ENCODE results near the gene DGKG.

Gene DGKG

DNA sequence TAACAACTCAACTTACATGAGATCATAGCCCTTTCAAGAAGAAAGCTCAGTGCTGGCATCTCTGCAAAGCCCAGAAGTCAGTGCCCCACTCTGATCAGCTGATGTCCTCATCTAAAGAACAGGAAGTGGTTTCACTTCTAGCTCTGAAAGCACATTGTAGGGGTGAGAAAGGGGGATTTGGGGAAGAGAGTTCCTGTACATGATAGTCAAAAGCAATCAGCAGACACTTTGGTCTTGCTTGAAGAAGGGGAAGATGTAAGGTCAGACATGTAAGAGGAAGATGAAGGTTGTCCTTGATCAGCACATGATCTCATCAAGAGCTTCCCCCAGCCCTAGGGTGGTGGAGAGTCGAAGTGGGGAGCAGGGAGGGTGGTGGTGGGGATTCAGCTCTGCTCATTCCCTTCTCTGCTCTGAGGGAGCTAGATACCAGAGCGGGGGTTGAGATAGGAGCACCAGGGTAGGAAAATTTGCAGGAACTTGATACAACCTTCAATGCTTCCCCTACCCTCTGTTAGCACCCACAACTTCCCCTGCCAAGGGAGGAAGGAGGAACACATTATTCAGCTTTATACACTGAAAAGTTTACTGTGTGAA lies 176.7 kb downstream of the DGKG start:
- Histone ChIP-seq H3K27me3 (ENCODE audit: insufficient read depth, low read length) (peaks cover 3% of the 10 kb centered on the region), H3K36me3 (ENCODE audit: insufficient read depth, low read length) (no peaks in the 10 kb centered on the region), H3K4me1 (ENCODE audit: insufficient read depth, low read length) (no peaks in the 10 kb centered on the region), H2AFZ (ENCODE audit: low read depth, low read length) (no peak overlapping the region), H3K4me3 (ENCODE audit: low read length) (no peak overlapping the region), H3K9me3 (ENCODE audit: low read length) (no peaks in the 10 kb centered on the region)

DNA sequence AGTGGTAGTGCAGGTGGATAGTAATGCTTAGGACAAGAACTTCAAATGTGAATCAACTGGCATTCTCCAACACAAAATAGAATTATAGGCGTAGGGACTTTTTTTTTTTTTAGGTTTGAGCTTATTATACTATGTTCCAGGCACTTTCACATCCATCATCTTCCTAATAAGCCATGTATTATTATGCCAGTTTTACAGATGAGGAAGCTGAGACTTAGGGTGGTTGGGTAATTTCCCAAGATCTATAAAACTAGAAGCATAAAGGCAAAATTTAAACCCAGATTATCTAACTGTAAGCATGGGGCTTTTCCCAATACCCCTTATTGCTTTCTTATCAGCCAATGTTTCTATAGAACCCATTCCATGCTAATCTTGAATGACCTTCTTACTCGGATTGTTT lies 178.0 kb downstream of the DGKG start:
- no peaks in the 10 kb centered on the region for H3K4me1 ChIP-seq (ENCODE audit: insufficient read depth, low read length)
- H3K36me3 ChIP-seq (ENCODE audit: insufficient read depth, low read length): no peaks in the 10 kb centered on the region
- H2AFZ ChIP-seq (ENCODE audit: low read depth, low read length): no peak overlapping the region
- H3K27me3 ChIP-seq (ENCODE audit: insufficient read depth, low read length): peaks cover 7% of the 10 kb centered on the region
- H3K9me3 ChIP-seq (ENCODE audit: low read length): no peaks in the 10 kb centered on the region
- H3K4me3 ChIP-seq (ENCODE audit: low read length): no peak overlapping the region

DNA sequence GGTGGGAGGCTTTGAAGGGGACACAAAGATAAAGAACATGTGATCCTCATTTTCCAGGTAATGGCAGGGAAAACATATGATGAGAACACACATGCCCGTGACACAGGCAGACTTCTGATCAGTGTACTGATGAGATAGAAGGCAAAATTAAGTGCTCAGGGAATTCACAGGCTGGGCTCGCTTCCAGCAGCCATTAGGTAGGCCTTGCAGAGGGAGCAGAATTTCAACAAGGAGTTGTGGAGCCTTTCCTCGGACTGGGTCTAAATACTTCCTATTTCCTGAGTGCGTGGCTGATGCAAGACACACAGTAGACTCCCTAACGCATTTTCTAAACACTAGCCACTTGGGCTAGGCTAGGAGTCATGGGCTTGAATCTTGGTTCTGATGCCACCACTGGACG lies 179.2 kb downstream of the DGKG start:
- Histone ChIP-seq H3K27me3 (ENCODE audit: insufficient read depth, low read length) (peaks cover 7% of the 10 kb centered on the region), H3K4me3 (ENCODE audit: low read length) (no peak overlapping the region), H3K9me3 (ENCODE audit: low read length) (no peaks in the 10 kb centered on the region), H3K4me1 (ENCODE audit: insufficient read depth, low read length) (no peaks in the 10 kb centered on the region), H2AFZ (ENCODE audit: low read depth, low read length) (no peak overlapping the region), H3K36me3 (ENCODE audit: insufficient read depth, low read length) (no peaks in the 10 kb centered on the region)

DNA sequence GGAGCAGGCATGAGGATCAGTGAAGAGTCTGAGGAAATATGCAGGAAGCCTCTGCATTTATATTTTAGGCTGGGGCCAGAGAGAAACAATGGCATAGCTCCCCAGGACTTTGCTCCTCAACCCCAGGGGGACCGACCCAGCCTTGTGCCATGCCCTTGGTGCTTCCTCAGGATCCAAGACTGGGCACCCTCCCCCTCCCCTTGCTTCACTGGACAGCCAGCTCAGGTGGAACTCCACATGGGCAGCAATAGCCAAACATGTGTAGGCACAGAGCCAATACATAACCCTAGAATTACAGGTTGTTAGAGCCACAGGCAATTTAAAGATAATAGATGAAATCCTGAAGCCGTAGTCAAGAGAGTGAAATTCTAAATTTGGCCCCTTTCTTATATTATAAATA lies 180.1 kb downstream of the DGKG start:
- no peaks in the 10 kb centered on the region for H3K4me1 ChIP-seq (ENCODE audit: insufficient read depth, low read length)
- no peak overlapping the region for H3K4me3 ChIP-seq (ENCODE audit: low read length)
- H2AFZ ChIP-seq (ENCODE audit: low read depth, low read length): no peak overlapping the region
- H3K36me3 ChIP-seq (ENCODE audit: insufficient read depth, low read length): no peaks in the 10 kb centered on the region
- H3K27me3 ChIP-seq (ENCODE audit: insufficient read depth, low read length): peaks cover 10% of the 10 kb centered on the region
- H3K9me3 ChIP-seq (ENCODE audit: low read length): no peaks in the 10 kb centered on the region

GRCh38 chr3:186180891-186181481 lies 181.0 kb downstream of the DGKG start:
- H3K4me3 ChIP-seq (ENCODE audit: low read length): no peak overlapping the region
- H3K36me3 ChIP-seq (ENCODE audit: insufficient read depth, low read length): no peaks in the 10 kb centered on the region
- H3K27me3 ChIP-seq (ENCODE audit: insufficient read depth, low read length): peaks cover 10% of the 10 kb centered on the region
- no peak overlapping the region for H2AFZ ChIP-seq (ENCODE audit: low read depth, low read length)
- no peaks in the 10 kb centered on the region for H3K9me3 ChIP-seq (ENCODE audit: low read length)
- H3K4me1 ChIP-seq (ENCODE audit: insufficient read depth, low read length): no peaks in the 10 kb centered on the region

GRCh38 chr3:186180151-186180550 lies 181.9 kb downstream of the DGKG start:
- Histone ChIP-seq H3K4me3 (ENCODE audit: low read length) (no peak overlapping the region), H3K27me3 (ENCODE audit: insufficient read depth, low read length) (peaks cover 10% of the 10 kb centered on the region), H3K9me3 (ENCODE audit: low read length) (no peaks in the 10 kb centered on the region), H3K4me1 (ENCODE audit: insufficient read depth, low read length) (no peaks in the 10 kb centered on the region), H3K36me3 (ENCODE audit: insufficient read depth, low read length) (no peaks in the 10 kb centered on the region), H2AFZ (ENCODE audit: low read depth, low read length) (no peak overlapping the region)

DNA sequence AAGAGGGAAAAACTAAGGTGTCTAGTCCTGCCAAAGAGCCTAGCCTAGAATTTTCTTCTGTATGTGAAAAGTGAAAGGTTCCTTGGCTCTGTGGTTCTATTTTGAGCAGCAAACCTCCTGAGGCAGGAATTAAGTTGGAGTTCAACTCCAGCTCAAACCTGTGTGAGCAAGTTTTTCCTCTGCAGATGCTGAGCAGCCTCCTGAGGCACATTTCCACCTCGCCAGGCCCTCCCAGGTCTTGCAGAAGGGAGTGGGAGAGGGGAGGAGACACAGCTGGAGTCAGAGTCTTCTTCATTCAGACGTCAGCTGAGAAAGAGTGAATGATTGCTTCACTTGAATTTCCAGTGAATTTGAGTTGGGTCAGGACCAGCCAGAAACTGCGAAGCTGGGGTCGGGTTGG lies 183.6 kb downstream of the DGKG start:
- Histone ChIP-seq H3K4me1 (ENCODE audit: insufficient read depth, low read length) (no peaks in the 10 kb centered on the region), H3K9me3 (ENCODE audit: low read length) (no peaks in the 10 kb centered on the region), H3K4me3 (ENCODE audit: low read length) (no peak overlapping the region), H3K27me3 (ENCODE audit: insufficient read depth, low read length) (peaks cover 10% of the 10 kb centered on the region), H2AFZ (ENCODE audit: low read depth, low read length) (no peak overlapping the region), H3K36me3 (ENCODE audit: insufficient read depth, low read length) (no peaks in the 10 kb centered on the region)

DNA sequence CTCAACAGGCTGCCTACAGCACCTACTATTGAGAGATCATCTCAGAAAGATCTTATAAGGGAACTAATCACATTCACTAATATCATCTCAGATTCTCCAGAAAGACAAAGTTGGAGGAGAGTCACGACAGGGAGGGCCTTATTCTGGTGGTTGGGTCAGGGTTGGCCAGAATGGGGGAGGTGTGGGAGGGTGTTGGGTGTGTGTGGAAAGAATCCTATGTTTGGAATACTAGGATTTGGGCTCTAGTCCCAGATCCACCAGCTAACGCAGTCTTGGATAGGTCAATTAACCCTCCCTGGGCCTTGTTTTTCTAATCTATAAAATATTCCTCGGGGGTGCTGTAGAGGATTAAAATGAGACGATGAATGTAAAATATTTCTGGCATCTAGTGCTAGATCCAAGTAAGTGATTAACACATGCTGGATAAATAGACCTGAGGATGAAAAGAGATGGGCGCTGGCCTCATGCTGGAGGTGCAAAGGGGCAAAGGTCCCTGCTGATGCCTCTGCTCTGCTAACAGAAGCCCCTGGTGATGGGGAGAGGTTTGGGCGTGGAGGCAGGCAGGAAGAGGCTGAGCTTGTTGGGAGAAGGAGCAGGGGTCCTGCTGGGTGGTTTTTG lies 185.6 kb downstream of the DGKG start:
- no peaks in the 10 kb centered on the region for H3K9me3 ChIP-seq (ENCODE audit: low read length)

GRCh38 chr3:186173224-186173815 lies 188.7 kb downstream of the DGKG start:
- no peaks in the 10 kb centered on the region for H3K4me1 ChIP-seq (ENCODE audit: insufficient read depth, low read length)
- no peak overlapping the region for H3K4me3 ChIP-seq (ENCODE audit: low read length)
- no peaks in the 10 kb centered on the region for H3K36me3 ChIP-seq (ENCODE audit: insufficient read depth, low read length)
- peaks cover 3% of the 10 kb centered on the region for H3K27me3 ChIP-seq (ENCODE audit: insufficient read depth, low read length)
- H2AFZ ChIP-seq (ENCODE audit: low read depth, low read length): no peak overlapping the region
- H3K9me3 ChIP-seq (ENCODE audit: low read length): no peaks in the 10 kb centered on the region

More for the DNA sequence above, 185.6 kb downstream of the DGKG start:
- no peaks in the 10 kb centered on the region for H3K36me3 ChIP-seq (ENCODE audit: insufficient read depth, low read length)
- H3K27me3 ChIP-seq (ENCODE audit: insufficient read depth, low read length): peaks cover 10% of the 10 kb centered on the region
- H2AFZ ChIP-seq (ENCODE audit: low read depth, low read length): no peak overlapping the region
- H3K4me3 ChIP-seq (ENCODE audit: low read length): no peak overlapping the region
- no peaks in the 10 kb centered on the region for H3K4me1 ChIP-seq (ENCODE audit: insufficient read depth, low read length)

GRCh38 chr3:186172353-186172752 lies 189.7 kb downstream of the DGKG start:
- Histone ChIP-seq H3K27me3 (ENCODE audit: insufficient read depth, low read length) (peaks cover 3% of the 10 kb centered on the region), H3K36me3 (ENCODE audit: insufficient read depth, low read length) (no peaks in the 10 kb centered on the region), H3K9me3 (ENCODE audit: low read length) (no peaks in the 10 kb centered on the region), H2AFZ (ENCODE audit: low read depth, low read length) (no peak overlapping the region), H3K4me3 (ENCODE audit: low read length) (no peak overlapping the region), H3K4me1 (ENCODE audit: insufficient read depth, low read length) (no peaks in the 10 kb centered on the region)

- Histone ChIP-seq H3K4me1 (ENCODE audit: insufficient read depth, low read length) (no peaks in the 10 kb centered on the region), H2AFZ (ENCODE audit: low read depth, low read length) (no peak overlapping the region), H3K9me3 (ENCODE audit: low read length) (no peaks in the 10 kb centered on the region)
Measured at GRCh38 chr3:186171521-186171920, 190.5 kb downstream of the DGKG start.

GRCh38 chr3:186170516-186170915 lies 191.5 kb downstream of the DGKG start:
- Histone ChIP-seq H3K9me3 (ENCODE audit: low read length) (no peaks in the 10 kb centered on the region), H2AFZ (ENCODE audit: low read depth, low read length) (no peak overlapping the region)

More at GRCh38 chr3:186171521-186171920, 190.5 kb downstream of the DGKG start:
- Histone ChIP-seq H3K36me3 (ENCODE audit: insufficient read depth, low read length) (no peaks in the 10 kb centered on the region), H3K4me3 (ENCODE audit: low read length) (no peak overlapping the region), H3K27me3 (ENCODE audit: insufficient read depth, low read length) (no peaks in the 10 kb centered on the region)

DNA sequence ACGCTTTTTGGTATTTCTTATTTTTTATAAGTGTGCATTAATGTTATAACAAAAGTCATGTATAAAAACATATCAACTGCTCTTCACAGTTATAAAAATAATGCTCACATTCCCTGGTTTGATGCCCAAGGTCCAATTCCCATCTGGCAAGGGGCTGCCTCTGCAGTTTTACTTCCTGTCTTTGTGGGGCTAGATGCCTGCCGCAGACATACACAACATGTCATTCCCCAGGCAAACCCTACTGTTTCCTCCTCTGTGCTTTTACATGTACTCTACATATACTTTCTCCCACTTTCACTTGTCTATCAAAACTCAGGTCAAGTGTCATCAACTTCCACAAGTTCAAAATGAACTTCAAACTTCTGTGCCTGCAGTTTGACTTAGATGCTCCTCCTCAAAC lies 192.7 kb downstream of the DGKG start:
- Histone ChIP-seq H3K36me3 (ENCODE audit: insufficient read depth, low read length) (no peaks in the 10 kb centered on the region), H2AFZ (ENCODE audit: low read depth, low read length) (no peak overlapping the region), H3K27me3 (ENCODE audit: insufficient read depth, low read length) (no peaks in the 10 kb centered on the region)

More at GRCh38 chr3:186170516-186170915, 191.5 kb downstream of the DGKG start:
- no peak overlapping the region for H3K4me3 ChIP-seq (ENCODE audit: low read length)
- no peaks in the 10 kb centered on the region for H3K27me3 ChIP-seq (ENCODE audit: insufficient read depth, low read length)
- H3K36me3 ChIP-seq (ENCODE audit: insufficient read depth, low read length): no peaks in the 10 kb centered on the region
- no peaks in the 10 kb centered on the region for H3K4me1 ChIP-seq (ENCODE audit: insufficient read depth, low read length)

More for the DNA sequence above, 192.7 kb downstream of the DGKG start:
- Histone ChIP-seq H3K4me1 (ENCODE audit: insufficient read depth, low read length) (no peaks in the 10 kb centered on the region), H3K9me3 (ENCODE audit: low read length) (no peaks in the 10 kb centered on the region), H3K4me3 (ENCODE audit: low read length) (no peak overlapping the region)

Measured in neuron (in vitro differentiated cells).